Endothelial cell of umbilical vein (primary cell): ENCODE results near the gene DEGS2. TPM values are rescaled to one million over a fixed set of nuclear protein-coding genes. Genes with fewer than 3 reads are reported as not detected.

Experiments
- BruUV-seq: library from RNA; stranded (reverse); fragments of 400-500 nt; replicated peaks from 2 replicates; lab custom pipeline; 2021; lab: Mats Ljungman, UMichigan
- CTCF ChIA-PET: fragments of 300-600, 350-600 bp; sonication (Branson Sonifier 250); formaldehyde crosslinking; loops from one replicate; lab custom pipeline; 2021; ENCODE audit warnings: antibody characterized with exemption, inconsistent platforms; lab: Charles Lee
- POLR2A ChIA-PET: fragments of 300-600, 350-600 bp; sonication (Branson Sonifier 250); formaldehyde crosslinking; loops from one replicate; lab custom pipeline; 2021; ENCODE audit warnings: antibody characterized with exemption, inconsistent platforms; lab: Charles Lee
- DNase-seq: peaks from one replicate; pipeline ENCODE4 v3.0.0-alpha.2; 2011; ENCODE audit warnings: low read depth, low spot score
- FAIRE-seq: peaks from 2 replicates; lab custom pipeline; 2011; peaks lifted over from hg19 to GRCh38; lab: Jason Lieb, UNC
- H2AFZ ChIP-seq: 2 replicates; pipeline ENCODE4 v1.6.0; 2012; ENCODE audit warnings: low read depth, low read length, control low read depth, inconsistent platforms
- H3K27ac ChIP-seq: 2 replicates; pipeline ENCODE4 v1.5.1; 2011; ENCODE audit warnings: low read depth, mild to moderate bottlenecking, control low read depth, low read length, moderate library complexity; ENCODE audit not compliant: insufficient read depth
- H3K27me3 ChIP-seq, 2 experiments: 2 replicates each; pipeline versions ENCODE4 v1.6.0 to v1.6.1; 2011; ENCODE audit warnings: low read length in 2 of 2, mixed read lengths in 1 of 2; ENCODE audit not compliant: control insufficient read depth in 2 of 2, insufficient read depth in 2 of 2
- H3K36me3 ChIP-seq, 2 experiments: 2 replicates in 1 of 2; 3 replicates in 1 of 2; pipeline ENCODE4 v1.5.1; 2011; ENCODE audit warnings: low read length in 2 of 2, mild to moderate bottlenecking in 1 of 2, moderate library complexity in 1 of 2; ENCODE audit not compliant: control insufficient read depth in 2 of 2, insufficient read depth in 2 of 2; ENCODE audit errors: extremely low read depth in 1 of 2
- H3K4me1 ChIP-seq: 3 replicates; pipeline ENCODE4 v1.5.1; 2011; ENCODE audit warnings: mild to moderate bottlenecking, low read length; ENCODE audit not compliant: control insufficient read depth, insufficient read depth; ENCODE audit errors: extremely low read depth
- H3K4me2 ChIP-seq: 2 replicates; pipeline ENCODE4 v1.6.1; 2011; ENCODE audit warnings: low read length, control low read depth, mixed read lengths; ENCODE audit not compliant: insufficient read depth
- H3K4me3 ChIP-seq, 3 experiments: fragments of 200-600 bp in 1 of 3; sonication (generic), shearing (Covaris generic) in 1 of 3; replicated peaks in 1 of 3; 2 replicates each; pipeline ENCODE4 v1.5.1; 2011 to 2016; ENCODE audit warnings: control low read depth in 3 of 3, low read length in 3 of 3, mild to moderate bottlenecking in 2 of 3, inconsistent platforms in 1 of 3, low read depth in 1 of 3, moderate library complexity in 1 of 3; ENCODE audit not compliant: insufficient read depth in 1 of 3
- H3K79me2 ChIP-seq: 2 replicates; pipeline ENCODE4 v1.6.0; 2012; ENCODE audit warnings: low read length, inconsistent platforms; ENCODE audit not compliant: control insufficient read depth, insufficient read depth
- H3K9ac ChIP-seq: replicated peaks from 2 replicates; pipeline ENCODE3; 2011; ENCODE audit warnings: low read length, control low read depth; ENCODE audit not compliant: insufficient read depth; ENCODE audit errors: extremely low read depth
- H3K9me1 ChIP-seq: replicated peaks from 3 replicates; pipeline ENCODE4 v1.6.0; 2011; ENCODE audit warnings: mild to moderate bottlenecking, low read length; ENCODE audit not compliant: control insufficient read depth, insufficient read depth; ENCODE audit errors: extremely low read depth
- H3K9me3 ChIP-seq: replicated peaks from 2 replicates; pipeline ENCODE4 v1.5.1; 2012; ENCODE audit warnings: low read length, inconsistent platforms; ENCODE audit not compliant: control insufficient read depth, insufficient read depth
- H4K20me1 ChIP-seq: replicated peaks from 2 replicates; pipeline ENCODE3; 2011; ENCODE audit warnings: mild to moderate bottlenecking, low read length; ENCODE audit not compliant: control insufficient read depth, insufficient read depth; ENCODE audit errors: extremely low read depth
- EZH2 ChIP-seq: IDR thresholded peaks from 2 replicates; pipeline ENCODE4 v1.6.1; 2012; ENCODE audit warnings: borderline replicate concordance, low read depth, mild to moderate bottlenecking, moderate library complexity, low read length, inconsistent platforms; ENCODE audit not compliant: severe bottlenecking
- FOS ChIP-seq: IDR thresholded peaks from 2 replicates; pipeline ENCODE4 v1.6.1; 2011; ENCODE audit warnings: mild to moderate bottlenecking, low read length, moderate library complexity, borderline replicate concordance; ENCODE audit not compliant: insufficient read depth
- GATA2 ChIP-seq: IDR thresholded peaks from 2 replicates; pipeline ENCODE4 v1.7.0; 2011; ENCODE audit warnings: low read depth, mild to moderate bottlenecking, moderate library complexity, mixed read lengths, low read length; ENCODE audit not compliant: insufficient read length, insufficient read depth
- JUN ChIP-seq: IDR thresholded peaks from 2 replicates; pipeline ENCODE4 v1.6.1; 2011; ENCODE audit warnings: borderline replicate concordance, low read depth; ENCODE audit not compliant: insufficient read length, insufficient read depth
- MAX ChIP-seq: IDR thresholded peaks from 2 replicates; pipeline ENCODE4 v1.6.1; 2011; ENCODE audit not compliant: insufficient read depth, insufficient read length
- MYC ChIP-seq: IDR thresholded peaks from one replicate; pipeline ENCODE4 v1.6.1; 2011; ENCODE audit warnings: mild to moderate bottlenecking, low read depth, low read length
- POLR2A ChIP-seq: IDR thresholded peaks from 2 replicates; pipeline ENCODE4 v1.6.1; 2012; ENCODE audit warnings: low read depth, mild to moderate bottlenecking, control low read depth, low read length
- POLR2AphosphoS5 ChIP-seq: IDR thresholded peaks from 2 replicates; pipeline ENCODE4 v1.6.1; 2012; ENCODE audit warnings: low read depth, mild to moderate bottlenecking, control low read depth, low read length, moderate library complexity; ENCODE audit not compliant: insufficient read depth
- dilution Hi-C: fragments of 300-500 bp; cut with MboI; formaldehyde crosslinking; loops from one replicate; pipeline ENCODE4 v1.15.0; 2019; ENCODE audit warnings: low sequenced_read_pairs; ENCODE audit not compliant: extremely low pct_ligation_motif_present
- intact Hi-C: fragments of 100-400 bp; cut with micrococcal nuclease; formaldehyde crosslinking; loops from one replicate; pipeline ENCODE4 v1.10.0; 2022
- polyA plus RNA-seq, 4 experiments: library from polyadenylated mRNA; depleted of rRNA in 3 of 4; stranded (reverse) in 3 of 4; unstranded in 1 of 4; fragments of >200 nt; gene quantifications; 2 replicates each; pipeline versions ENCODE4 v1.2.1 to v1.2.3, GENCODE V29; 2011 to 2012; ENCODE audit warnings: missing spikeins in 1 of 4
- total RNA-seq: library from RNA; stranded (reverse); gene quantifications from 2 replicates; pipeline ENCODE4 v1.2.3, GENCODE V29; 2021
- TF ChIP-seq, protein P1 (sequence below), 2 donors: IDR thresholded peaks; 1 replicate in 1 of 2; 2 replicates in 1 of 2; pipeline ENCODE4 v1.5.1; 2011; ENCODE audit warnings: low read length in 2 of 2, mild to moderate bottlenecking in 2 of 2, moderate library complexity in 2 of 2, control low read depth in 1 of 2, inconsistent platforms in 1 of 2, low read depth in 1 of 2; ENCODE audit not compliant: insufficient read depth in 1 of 2; ENCODE audit errors: extremely low read depth in 1 of 2

Gene DEGS2
- total and polyA plus RNA-seq, 2 donors (not counting 3 experiments of a cell fraction or from before 2014, with no cell fraction given): 0.06 TPM; not detected in 1

DNA sequence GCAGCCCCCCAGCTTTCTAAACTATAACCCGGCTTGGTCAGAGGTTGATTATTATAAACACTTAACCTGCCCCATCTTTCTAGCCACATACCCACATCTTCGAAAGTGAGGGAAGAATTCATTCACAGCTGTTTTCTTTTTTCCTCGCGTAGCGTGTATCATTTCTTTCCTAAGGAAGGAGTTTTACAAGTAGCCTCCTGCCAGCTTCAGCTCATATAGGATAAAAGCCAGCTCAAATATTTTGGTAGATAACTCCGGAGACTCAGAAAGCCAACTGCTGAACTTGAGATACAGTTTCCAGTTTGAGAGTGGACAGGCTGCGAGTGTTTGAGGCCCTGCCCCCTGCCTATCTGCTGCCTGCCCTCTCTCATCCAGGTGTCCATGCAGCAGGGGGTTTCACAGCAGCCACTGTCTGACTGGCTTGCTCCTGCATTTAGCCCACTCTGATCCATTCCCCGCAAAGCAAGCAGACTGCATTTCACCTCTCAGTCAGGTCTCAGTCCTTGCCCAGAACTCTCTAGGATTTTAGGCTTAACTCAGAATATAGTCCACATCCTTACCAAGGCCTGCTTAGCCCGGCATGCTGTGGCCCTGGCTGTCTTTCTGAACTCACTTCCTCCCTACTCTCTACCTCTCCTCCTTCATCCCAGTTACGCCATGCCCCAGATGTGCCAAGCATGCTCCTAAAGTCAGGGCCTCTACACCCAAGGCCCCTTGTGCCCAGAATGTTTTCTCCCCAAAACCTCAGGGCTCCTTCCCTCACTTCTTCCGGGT lies 47.3 kb downstream of the DEGS2 start:
- Histone ChIP-seq H3K9me3 (no peaks in the 10 kb centered on the region), H3K27me3 (no peaks in the 10 kb centered on the region), H3K36me3 (no peaks in the 10 kb centered on the region), H3K4me3 (no peak overlapping the region), H2AFZ (no peak overlapping the region), H3K4me1 (peaks cover under 1% of the 10 kb centered on the region), H3K79me2 (no peaks in the 10 kb centered on the region), H3K9me1 (no peaks in the 10 kb centered on the region), H3K4me2 (no peak overlapping the region), H4K20me1 (no peaks in the 10 kb centered on the region), H3K9ac (no peak overlapping the region), H3K27ac (no peak overlapping the region)
- ChIA-PET POLR2A (no interaction called here), CTCF (interaction anchor here (0.9 to 3.2 kb wide), 4 partner anchors 9 to 141 kb away, joined by 3 to 12 read pairs (median 5); no protein-coding TSS in a partner anchor)
- no TSS peak for BruUV-seq
- TF ChIP-seq EZH2 (no peak), JUN (no peak), FOS (no peak)
- DNase-seq (no peak), FAIRE-seq (no peak)
- dilution Hi-C loops: no loop called here
- intact Hi-C loops: no loop called here

DNA sequence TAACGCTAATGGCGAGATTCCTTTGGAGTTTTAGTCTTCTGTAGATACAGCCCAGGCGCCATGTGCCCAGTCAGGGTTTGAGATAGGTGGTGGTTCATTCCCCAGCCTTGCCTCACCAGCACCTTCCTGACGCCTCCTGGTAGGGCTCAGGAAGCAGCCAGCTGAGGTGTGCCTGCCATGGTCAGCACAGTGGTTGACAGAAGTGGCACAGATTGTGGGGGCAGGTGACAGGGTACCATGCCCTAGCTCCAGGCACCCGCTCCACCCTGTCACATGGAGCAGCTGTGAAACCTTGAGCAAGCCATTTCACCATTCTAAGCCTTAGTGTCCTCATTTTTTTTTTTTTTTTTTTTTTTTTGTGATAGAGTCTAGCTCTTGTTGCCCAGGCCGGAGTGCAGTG lies 48.6 kb downstream of the DEGS2 start:
- CTCF ChIA-PET: interaction anchor here (3.2 kb wide), 1 partner anchor 29 kb away, joined by 12 read pairs; no protein-coding TSS in a partner anchor
- no peak for FAIRE-seq
- Histone ChIP-seq H3K27ac (no peak overlapping the region), H3K9me1 (no peaks in the 10 kb centered on the region), H3K9me3 (no peaks in the 10 kb centered on the region), H2AFZ (no peak overlapping the region), H4K20me1 (no peaks in the 10 kb centered on the region), H3K27me3 (no peaks in the 10 kb centered on the region), H3K9ac (no peak overlapping the region), H3K4me2 (no peak overlapping the region), H3K4me1 (peaks cover 10% of the 10 kb centered on the region), H3K36me3 (no peaks in the 10 kb centered on the region), H3K79me2 (no peaks in the 10 kb centered on the region), H3K4me3 (no peak overlapping the region)
- BruUV-seq: no TSS peak
- TF ChIP-seq, protein P1, sequence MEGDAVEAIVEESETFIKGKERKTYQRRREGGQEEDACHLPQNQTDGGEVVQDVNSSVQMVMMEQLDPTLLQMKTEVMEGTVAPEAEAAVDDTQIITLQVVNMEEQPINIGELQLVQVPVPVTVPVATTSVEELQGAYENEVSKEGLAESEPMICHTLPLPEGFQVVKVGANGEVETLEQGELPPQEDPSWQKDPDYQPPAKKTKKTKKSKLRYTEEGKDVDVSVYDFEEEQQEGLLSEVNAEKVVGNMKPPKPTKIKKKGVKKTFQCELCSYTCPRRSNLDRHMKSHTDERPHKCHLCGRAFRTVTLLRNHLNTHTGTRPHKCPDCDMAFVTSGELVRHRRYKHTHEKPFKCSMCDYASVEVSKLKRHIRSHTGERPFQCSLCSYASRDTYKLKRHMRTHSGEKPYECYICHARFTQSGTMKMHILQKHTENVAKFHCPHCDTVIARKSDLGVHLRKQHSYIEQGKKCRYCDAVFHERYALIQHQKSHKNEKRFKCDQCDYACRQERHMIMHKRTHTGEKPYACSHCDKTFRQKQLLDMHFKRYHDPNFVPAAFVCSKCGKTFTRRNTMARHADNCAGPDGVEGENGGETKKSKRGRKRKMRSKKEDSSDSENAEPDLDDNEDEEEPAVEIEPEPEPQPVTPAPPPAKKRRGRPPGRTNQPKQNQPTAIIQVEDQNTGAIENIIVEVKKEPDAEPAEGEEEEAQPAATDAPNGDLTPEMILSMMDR (IDR thresholded peaks at IDR 0.05; ENCODE audit: extremely low read depth in 1 of 2, insufficient read depth in 1 of 2, low read depth in 1 of 2, low read length in 2 of 2): no peak
- TF ChIP-seq EZH2 (no peak), FOS (no peak), MAX (no peak), POLR2AphosphoS5 (no peak), GATA2 (no peak), POLR2A (no peak), MYC (no peak), JUN (no peak)
- no peak for DNase-seq
- intact Hi-C loops: no loop called here
- POLR2A ChIA-PET: no interaction called here
- dilution Hi-C loops: no loop called here
